GM12865 (cell line): ENCODE data around the gene TMEM91.

Experiments
- DNase-seq: peaks from one replicate; pipeline ENCODE4 v3.0.0; 2010; ENCODE audit warnings: low read depth
- H3K4me3 ChIP-seq: 2 replicates; pipeline ENCODE4 v1.5.1; 2011; ENCODE audit warnings: mild to moderate bottlenecking, low read depth, low read length, control low read depth
- TF ChIP-seq, protein P1 (sequence below): IDR thresholded peaks from 2 replicates; pipeline ENCODE4 v1.5.1; 2011; ENCODE audit warnings: low read length, control low read depth, low read depth, inconsistent platforms; ENCODE audit not compliant: insufficient read depth; ENCODE audit errors: missing control alignments

TMEM91 gene

DNA sequence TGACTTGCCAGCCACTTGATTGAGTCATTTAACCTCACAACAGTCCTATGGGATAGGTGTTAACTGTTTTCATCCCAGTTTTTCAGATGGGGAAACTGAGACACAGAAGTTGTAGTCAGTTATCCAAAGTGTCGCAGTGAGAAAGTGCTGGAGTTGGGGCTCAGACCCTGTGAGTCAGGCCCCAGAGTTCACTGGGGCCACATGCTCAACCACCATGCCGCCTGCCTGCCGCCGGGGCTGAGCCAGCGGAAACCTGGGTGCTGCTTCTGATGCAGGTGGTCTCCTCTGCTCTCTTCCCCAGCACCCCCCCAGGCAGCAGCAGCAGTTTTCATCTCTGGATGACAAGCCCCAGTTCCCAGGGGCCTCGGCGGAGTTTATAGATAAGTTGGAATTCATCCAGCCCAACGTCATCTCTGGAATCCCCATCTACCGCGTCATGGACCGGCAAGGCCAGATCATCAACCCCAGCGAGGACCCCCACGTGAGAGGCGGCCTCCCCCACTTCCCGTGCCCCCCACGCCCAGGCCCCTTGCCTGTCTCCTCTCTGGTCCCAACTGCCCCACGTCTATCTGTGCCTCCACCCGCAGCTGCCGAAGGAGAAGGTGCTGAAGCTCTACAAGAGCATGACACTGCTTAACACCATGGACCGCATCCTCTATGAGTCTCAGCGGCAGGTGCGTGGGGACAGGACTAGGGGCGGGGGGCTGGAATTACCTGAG, 34.2 kb downstream of the TMEM91 start:
- DNase-seq: no peak
- no peak overlapping the region for H3K4me3 ChIP-seq
- TF ChIP-seq, protein P1, sequence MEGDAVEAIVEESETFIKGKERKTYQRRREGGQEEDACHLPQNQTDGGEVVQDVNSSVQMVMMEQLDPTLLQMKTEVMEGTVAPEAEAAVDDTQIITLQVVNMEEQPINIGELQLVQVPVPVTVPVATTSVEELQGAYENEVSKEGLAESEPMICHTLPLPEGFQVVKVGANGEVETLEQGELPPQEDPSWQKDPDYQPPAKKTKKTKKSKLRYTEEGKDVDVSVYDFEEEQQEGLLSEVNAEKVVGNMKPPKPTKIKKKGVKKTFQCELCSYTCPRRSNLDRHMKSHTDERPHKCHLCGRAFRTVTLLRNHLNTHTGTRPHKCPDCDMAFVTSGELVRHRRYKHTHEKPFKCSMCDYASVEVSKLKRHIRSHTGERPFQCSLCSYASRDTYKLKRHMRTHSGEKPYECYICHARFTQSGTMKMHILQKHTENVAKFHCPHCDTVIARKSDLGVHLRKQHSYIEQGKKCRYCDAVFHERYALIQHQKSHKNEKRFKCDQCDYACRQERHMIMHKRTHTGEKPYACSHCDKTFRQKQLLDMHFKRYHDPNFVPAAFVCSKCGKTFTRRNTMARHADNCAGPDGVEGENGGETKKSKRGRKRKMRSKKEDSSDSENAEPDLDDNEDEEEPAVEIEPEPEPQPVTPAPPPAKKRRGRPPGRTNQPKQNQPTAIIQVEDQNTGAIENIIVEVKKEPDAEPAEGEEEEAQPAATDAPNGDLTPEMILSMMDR: no peak

DNA sequence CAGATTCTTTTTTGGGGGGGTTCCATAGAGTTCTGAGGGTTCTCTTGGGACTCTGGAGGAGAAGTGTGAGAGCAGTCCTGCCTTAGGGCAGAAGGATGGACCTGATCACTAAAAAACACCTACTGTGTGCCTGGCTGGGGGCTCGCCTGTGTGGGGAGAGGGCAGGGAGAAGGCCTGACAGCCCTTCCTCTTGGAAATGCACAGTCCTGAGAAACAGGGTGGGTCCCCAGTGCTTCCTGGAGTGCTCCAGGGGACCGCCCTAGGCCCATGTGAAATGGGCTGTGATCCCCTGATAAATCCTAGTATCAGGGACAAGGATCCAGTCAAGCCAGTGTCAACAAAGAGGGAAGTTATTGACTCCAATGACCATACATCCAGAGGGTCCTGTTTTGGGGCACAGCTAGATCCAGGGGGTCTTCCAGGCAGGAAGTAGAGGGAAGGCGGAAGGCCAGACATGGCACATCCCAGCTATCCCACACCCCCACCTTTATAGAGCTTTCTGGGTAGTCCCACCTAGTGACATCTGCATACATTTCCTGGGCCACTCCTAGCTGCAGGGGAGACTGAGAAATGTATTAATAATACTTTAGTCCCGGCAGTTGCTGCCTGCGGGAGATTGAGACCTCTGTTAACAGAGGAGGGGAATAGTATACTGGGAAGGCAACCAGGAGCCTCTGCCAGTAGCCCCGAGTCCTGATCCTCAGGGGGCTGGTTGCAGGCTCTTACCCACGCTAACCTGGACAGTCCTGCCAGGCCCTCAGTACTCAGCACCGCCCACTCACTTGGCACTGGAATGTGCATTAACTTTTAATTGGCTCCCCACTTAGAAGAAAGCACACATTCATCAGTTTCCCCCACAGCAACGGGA, 35.0 kb downstream of the TMEM91 start:
- no peak overlapping the region for H3K4me3 ChIP-seq
- TF ChIP-seq, protein P1: no peak
- DNase-seq: no peak

DNA sequence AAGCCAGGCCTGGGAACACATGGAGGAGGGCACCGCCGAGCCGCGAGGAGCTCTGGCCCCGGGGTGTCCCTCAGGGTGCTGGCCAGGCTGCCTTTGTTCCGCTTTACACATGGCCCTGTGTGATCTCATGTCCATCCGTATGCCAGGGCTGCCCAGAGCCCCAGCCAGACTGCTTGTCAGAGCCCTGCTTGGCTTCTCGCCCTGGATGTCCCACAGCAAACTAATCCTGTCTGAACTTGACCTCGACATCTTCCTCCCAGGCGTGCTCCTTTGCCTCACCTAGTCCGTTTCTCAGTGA, 35.6 kb downstream of the TMEM91 start:
- H3K4me3 ChIP-seq: no peak overlapping the region
- TF ChIP-seq, protein P1: no peak
- DNase-seq: no peak

DNA sequence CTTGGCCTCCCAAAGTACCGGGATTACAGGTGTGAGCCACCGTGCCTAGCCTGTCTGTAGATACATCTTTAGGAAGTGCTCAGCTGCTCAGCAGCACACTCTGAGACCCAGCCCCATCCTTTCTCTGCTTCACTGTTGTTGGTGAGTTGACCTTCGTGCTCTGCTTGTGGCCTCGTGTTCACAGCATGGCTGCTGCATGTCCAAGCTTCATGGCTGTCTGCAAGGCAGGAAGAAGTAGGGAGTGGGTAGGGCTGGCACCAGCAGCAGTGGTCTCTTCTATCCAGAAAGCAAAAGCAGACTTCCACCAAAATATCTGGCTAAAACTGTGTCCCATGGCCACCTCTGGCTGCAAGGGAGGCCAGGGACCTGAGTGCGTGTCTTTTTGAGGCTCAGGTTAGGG, 36.6 kb downstream of the TMEM91 start:
- H3K4me3 ChIP-seq: no peak overlapping the region
- DNase-seq: no peak
- TF ChIP-seq, protein P1: no peak

DNA sequence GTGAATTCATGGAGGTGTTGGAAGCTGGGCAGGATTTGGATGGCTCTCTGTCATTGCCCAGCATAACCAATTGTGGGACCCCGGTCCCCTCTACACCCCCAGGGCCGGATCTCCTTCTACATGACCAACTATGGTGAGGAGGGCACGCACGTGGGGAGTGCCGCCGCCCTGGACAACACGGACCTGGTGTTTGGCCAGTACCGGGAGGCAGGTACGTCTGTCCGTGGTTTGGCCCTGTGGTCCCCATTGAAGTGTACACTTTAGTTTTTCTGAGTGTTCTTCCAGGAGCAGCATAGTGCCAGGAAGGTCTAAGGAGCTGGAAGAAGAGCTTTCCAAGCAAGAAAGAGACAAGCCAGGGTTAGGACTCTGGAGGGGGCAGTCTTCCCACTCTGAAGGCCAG, 37.6 kb downstream of the TMEM91 start:
- TF ChIP-seq, protein P1: no peak
- no peak for DNase-seq
- no peak overlapping the region for H3K4me3 ChIP-seq

DNA sequence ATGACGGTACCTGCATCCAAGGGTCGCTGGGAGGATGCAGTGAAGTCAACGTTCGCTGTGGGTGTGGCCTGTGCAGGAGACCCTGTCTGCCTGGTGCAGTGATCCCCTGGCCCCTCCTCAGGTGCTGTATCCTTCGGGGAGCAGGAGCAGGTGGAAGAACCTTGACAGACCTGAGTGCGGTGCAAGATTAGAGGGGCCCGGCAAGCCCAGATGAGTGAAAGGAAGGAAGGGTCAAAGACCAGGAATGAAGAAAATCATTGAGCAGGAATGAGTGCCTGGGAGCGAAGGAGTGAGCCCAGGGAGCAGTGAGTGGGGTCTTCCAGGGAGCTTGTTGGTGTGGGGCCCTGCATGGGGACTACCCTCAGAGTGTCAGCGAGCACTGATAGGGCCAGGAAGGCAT, 38.1 kb downstream of the TMEM91 start:
- TF ChIP-seq, protein P1: no peak
- no peak for DNase-seq
- H3K4me3 ChIP-seq: no peak overlapping the region
